ENCODE data around the gene ZNF423. TPM values are rescaled to one million over a fixed set of nuclear protein-coding genes. Genes with fewer than 3 reads are reported as not detected.
A peak's percentile ranks its signal among the peaks of the same experiment; 100 is the strongest.
"Not testable (repeated sequence)": the region's sequence is repeated elsewhere in the genome, so short reads cannot be mapped to it uniquely, and the experiment has no call there.

ZNF423 gene
- total and polyA plus RNA-seq, 12 donors = 1.7 to 10.6 (median 5.5) TPM

DNA sequence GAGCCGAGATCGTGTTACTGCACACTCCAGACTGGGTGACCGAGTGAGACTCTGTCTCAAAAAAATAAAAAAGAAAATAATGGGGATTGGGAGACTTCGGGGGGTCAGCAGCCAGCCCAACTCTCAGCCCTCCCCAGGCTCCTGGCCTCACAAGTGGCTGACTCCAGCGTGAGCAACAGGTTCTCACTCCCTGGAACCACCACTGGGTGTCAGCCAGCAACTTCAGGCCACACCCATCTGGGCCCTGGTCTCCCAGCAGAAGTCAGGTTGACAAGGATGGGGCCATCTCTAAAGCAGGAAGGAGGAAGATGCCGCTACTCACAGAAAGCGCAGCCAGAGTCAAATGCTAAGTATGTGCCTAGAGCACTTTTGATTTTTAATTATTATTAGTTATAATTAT, 342.9 kb downstream of the ZNF423 start:
- H3K36me3 ChIP-seq (replicated peaks in 1 of 2) = no peaks in the 10 kb centered on the region
- WGBS, 4 donors = 82 to 85% (median 84%) methylated on average over 7 of the region's 7 CpGs
- H3K9me3 ChIP-seq (replicated peaks in 1 of 3) = no peaks in the 10 kb centered on the region
- H3K27ac ChIP-seq = no peak overlapping the region
- DNase-seq = peak in 1 of 7 donors; percentile 58
- H3K4me1 ChIP-seq (replicated peaks in 1 of 2) = no peaks in the 10 kb centered on the region
- no peak for TF ChIP-seq POLR2A (IDR thresholded peaks at IDR 0.05)
- TF ChIP-seq CTCF (IDR thresholded peaks at IDR 0.05) = peak in 1 of 6 experiments; percentile 17
- H3K4me3 ChIP-seq = no peak overlapping the region
- intact Hi-C loops (cut with DNase I) = loop anchor here in 1 of 2 donors (10.0 kb wide), 1 partner anchor 402 kb away; no protein-coding TSS in a partner anchor
- no peaks in the 10 kb centered on the region for H3K27me3 ChIP-seq

DNA sequence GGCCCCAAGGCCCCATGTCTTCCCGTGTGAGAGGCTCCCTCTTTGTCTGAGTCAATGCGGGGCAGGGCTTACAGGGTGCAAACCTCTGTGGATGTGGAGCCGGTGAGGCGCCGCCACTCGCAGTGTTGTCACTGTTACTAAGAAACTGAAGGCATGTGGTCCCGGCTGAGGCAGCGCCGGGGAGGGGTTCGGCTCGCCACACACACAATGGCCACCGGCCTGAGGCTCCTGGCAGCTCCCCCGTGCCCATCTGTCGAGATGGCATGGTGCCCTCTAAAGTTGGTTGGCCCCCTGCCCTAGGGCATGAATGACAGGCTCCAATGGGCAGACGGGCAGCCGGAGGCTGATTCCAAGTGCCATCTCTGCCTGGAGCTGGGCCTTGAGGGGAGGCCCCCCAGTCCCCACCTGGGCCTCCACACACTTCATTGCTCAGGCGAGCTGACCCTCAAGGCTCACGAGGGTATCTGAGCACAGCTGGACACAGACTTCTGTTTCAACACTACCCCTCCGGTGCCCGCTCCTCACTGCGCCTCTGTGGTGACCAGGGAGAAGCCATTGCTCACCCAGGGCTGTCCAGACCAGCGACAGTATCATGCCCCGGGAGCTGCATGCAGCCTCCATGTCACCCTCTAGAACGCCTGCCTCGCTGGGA, 345.1 kb downstream of the ZNF423 start:
- intact Hi-C loops (cut with DNase I) = loop anchor here in 1 of 2 donors (10.0 kb wide), 1 partner anchor 404 kb away; no protein-coding TSS in a partner anchor
- Histone ChIP-seq H3K4me1 (replicated peaks in 1 of 2) (no peaks in the 10 kb centered on the region), H3K27ac (no peak overlapping the region), H3K27me3 (no peaks in the 10 kb centered on the region), H3K36me3 (replicated peaks in 1 of 2) (no peaks in the 10 kb centered on the region), H3K4me3 (no peak overlapping the region), H3K9me3 (replicated peaks in 1 of 3) (no peaks in the 10 kb centered on the region)
- TF ChIP-seq CTCF (IDR thresholded peaks at IDR 0.05) (no peak), POLR2A (IDR thresholded peaks at IDR 0.05) (no peak)
- no peak for DNase-seq
- WGBS, 4 donors = 85 to 93% (median 88%) methylated on average over 17 to 25 of the region's 25 CpGs

DNA sequence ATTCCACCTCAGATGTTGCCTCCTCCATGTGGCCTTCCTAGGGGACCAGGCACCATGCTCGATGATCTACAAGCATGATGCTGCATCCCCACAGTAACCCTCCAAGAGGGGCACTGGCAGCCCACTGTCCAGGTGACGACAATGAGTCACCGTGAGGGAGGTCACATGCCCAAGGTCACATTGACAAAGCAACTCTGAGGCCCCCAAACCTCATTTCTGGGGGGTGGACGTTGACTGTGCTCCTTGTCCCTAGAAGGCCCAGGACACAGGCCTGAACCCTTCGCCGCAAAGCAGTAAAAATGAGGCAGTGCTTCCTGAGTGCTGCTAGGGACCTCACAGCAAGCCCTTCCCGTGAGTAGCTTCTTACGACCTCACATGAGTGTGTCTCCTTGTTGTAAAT, 345.8 kb downstream of the ZNF423 start:
- no peaks in the 10 kb centered on the region for H3K9me3 ChIP-seq (replicated peaks in 1 of 3)
- no peaks in the 10 kb centered on the region for H3K4me1 ChIP-seq (replicated peaks in 1 of 2)
- H3K36me3 ChIP-seq (replicated peaks in 1 of 2) = no peaks in the 10 kb centered on the region
- DNase-seq = no peak
- no peak overlapping the region for H3K4me3 ChIP-seq
- H3K27ac ChIP-seq = no peak overlapping the region
- intact Hi-C loops (cut with DNase I) = loop anchor here in 1 of 2 donors (10.0 kb wide), 1 partner anchor 405 kb away; no protein-coding TSS in a partner anchor
- TF ChIP-seq POLR2A (IDR thresholded peaks at IDR 0.05) = no peak
- H3K27me3 ChIP-seq = no peaks in the 10 kb centered on the region
- WGBS, 4 donors = 87 to 91% (median 89%) methylated on average over 6 to 8 of the region's 8 CpGs

DNA sequence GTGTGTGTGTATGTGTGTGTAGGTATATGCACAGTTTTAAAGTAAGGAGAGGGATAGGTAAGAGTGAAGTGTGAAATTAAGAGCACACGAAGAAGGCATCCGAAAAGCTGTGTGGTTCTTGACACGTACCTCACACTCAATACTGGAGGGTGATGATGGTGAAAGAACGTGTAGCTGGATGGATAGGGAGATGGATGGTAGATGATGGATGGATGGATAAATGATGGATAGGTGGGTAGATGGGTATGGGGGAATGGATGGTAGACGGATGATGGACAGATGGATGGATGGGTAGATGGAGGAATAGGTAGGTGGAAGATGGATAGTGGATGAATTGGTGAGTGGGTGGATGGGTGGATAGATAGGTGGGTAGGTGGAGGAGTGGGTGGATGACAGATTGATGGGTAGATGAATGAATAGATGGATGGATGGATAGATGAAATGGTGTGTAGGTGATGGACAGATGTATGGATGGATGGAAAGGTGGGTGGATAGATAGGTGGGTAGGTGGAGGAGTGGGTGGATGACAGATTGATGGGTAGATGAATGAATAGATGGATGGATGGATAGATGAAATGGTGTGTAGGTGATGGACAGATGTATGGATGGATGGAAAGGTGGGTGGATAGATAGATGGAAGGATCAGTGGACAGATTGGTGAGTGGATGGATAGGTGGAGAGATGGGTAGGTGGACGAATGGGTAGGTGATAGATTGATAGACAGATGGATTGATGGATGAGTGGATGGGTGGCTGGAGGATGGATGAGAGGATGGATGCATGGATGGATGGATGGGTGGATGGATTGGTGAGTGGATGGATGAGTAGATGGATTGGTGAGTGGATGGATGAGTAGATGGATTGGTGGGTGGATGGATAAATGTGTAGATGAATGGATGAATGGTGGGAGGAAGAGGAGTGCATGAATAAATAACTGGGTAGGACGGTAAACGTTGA, 349.6 kb downstream of the ZNF423 start:
- H3K27me3 ChIP-seq; H3K4me3 ChIP-seq; H3K36me3 ChIP-seq (replicated peaks in 1 of 2); H3K4me1 ChIP-seq (replicated peaks in 1 of 2); DNase-seq; H3K27ac ChIP-seq; H3K9me3 ChIP-seq (replicated peaks in 1 of 3); intact Hi-C loops (cut with DNase I): not testable (repeated sequence)
- WGBS, 4 donors = 69 to 83% (median 77%) methylated on average over 8 of the region's 8 CpGs

DNA sequence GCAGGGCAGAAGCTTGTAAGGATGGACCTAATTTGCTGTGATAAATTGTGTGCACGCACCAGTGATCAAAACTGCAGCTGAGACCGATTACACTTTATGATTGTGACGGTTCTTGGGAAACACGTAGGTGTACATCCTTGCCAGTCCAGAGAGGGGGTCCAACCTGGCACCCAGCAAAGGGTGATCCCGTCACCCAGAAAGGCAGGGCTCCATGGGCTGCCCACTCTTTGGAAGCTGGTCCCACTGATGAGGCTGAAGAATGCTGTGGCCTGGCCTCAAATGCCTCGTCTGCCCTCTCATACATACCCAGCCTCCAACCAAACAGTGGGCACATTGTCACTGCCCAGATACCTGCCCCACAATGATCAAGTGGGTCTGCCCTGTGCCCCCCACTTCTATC, 350.4 kb downstream of the ZNF423 start:
- TF ChIP-seq CTCF (IDR thresholded peaks at IDR 0.05) (no peak), POLR2A (IDR thresholded peaks at IDR 0.05) (no peak)
- 78 to 92% (median 86%) methylated on average over 5 to 6 of the region's 6 CpGs for WGBS, 4 donors
- Histone ChIP-seq H3K4me1 (replicated peaks in 1 of 2) (no peaks in the 10 kb centered on the region), H3K4me3 (no peak overlapping the region), H3K27ac (no peak overlapping the region), H3K9me3 (replicated peaks in 1 of 3) (no peaks in the 10 kb centered on the region), H3K27me3 (no peaks in the 10 kb centered on the region), H3K36me3 (replicated peaks in 1 of 2) (no peaks in the 10 kb centered on the region)
- DNase-seq = no peak
- intact Hi-C loops (cut with DNase I) = no loop called here
